Naive thymus-derived CD4-positive, alpha-beta T cell (primary cell): ENCODE data around the gene MRPL10. TPM values are rescaled to one million over a fixed set of nuclear protein-coding genes. Genes with fewer than 3 reads are reported as not detected.

ENCODE experiments used
- ATAC-seq: fragments of 150-1000 bp; cut with Tn5 transposase; 2 replicates; pipeline ENCODE4 v1.10.0; 2021; ENCODE audit warnings: mild to moderate bottlenecking, moderate library complexity
- CTCF ChIA-PET: fragments of 350-600 bp; sonication (Branson Sonifier 250); formaldehyde crosslinking; loops from one replicate; lab custom pipeline; 2021; ENCODE audit warnings: antibody characterized with exemption; lab: Charles Lee
- POLR2A ChIA-PET: fragments of 350-600 bp; sonication (Branson Sonifier 250); formaldehyde crosslinking; loops from one replicate; lab custom pipeline; 2021; ENCODE audit warnings: antibody characterized with exemption, inconsistent platforms; lab: Charles Lee
- DNase-seq, 9 donors: peaks; one replicate each; pipeline versions ENCODE4 v3.0.0 to v3.0.0-alpha.2; 2020 to 2022; ENCODE audit warnings: mixed read lengths in 1 of 9
- H3K27ac ChIP-seq: one replicate; pipeline ENCODE4 v1.7.0; 2013; ENCODE audit warnings: mild to moderate bottlenecking, low read depth, low read length, moderate library complexity
- H3K27me3 ChIP-seq, 2 donors: one replicate each; pipeline ENCODE4 v1.7.0; 2013; ENCODE audit warnings: low read length in 2 of 2, mild to moderate bottlenecking in 2 of 2, moderate library complexity in 2 of 2; ENCODE audit not compliant: control insufficient read depth in 2 of 2, insufficient read depth in 2 of 2
- H3K36me3 ChIP-seq, 3 experiments: 1 replicate in 2 of 3; 2 replicates in 1 of 3; pipeline ENCODE4 v1.7.0; 2013; ENCODE audit warnings: low read length in 3 of 3, mild to moderate bottlenecking in 3 of 3, moderate library complexity in 1 of 3; ENCODE audit not compliant: insufficient read depth in 3 of 3, control insufficient read depth in 2 of 3
- H3K4me1 ChIP-seq, 2 donors: one replicate each; pipeline ENCODE4 v1.7.0; 2013; ENCODE audit warnings: low read length in 2 of 2, mild to moderate bottlenecking in 2 of 2, moderate library complexity in 1 of 2; ENCODE audit not compliant: control insufficient read depth in 2 of 2, insufficient read depth in 2 of 2
- H3K4me3 ChIP-seq: 2 replicates; pipeline ENCODE4 v1.7.0; 2013; ENCODE audit warnings: mild to moderate bottlenecking, low read length
- H3K9me3 ChIP-seq, 3 experiments: 1 replicate in 2 of 3; 2 replicates in 1 of 3; pipeline ENCODE4 v1.7.0; 2013; ENCODE audit warnings: low read length in 3 of 3; ENCODE audit not compliant: control insufficient read depth in 2 of 3
- H3K27ac Mint-ChIP-seq, 9 donors: one replicate each; pipeline ENCODE4 v1.8.0; 2020 to 2022; ENCODE audit warnings: mixed read lengths in 9 of 9, mild to moderate bottlenecking in 8 of 9, moderate library complexity in 5 of 9, inconsistent platforms in 2 of 9
- H3K27me3 Mint-ChIP-seq, 5 donors: one replicate each; pipeline ENCODE4 v1.8.0; 2021 to 2022; ENCODE audit warnings: mixed read lengths in 5 of 5, mild to moderate bottlenecking in 1 of 5
- H3K36me3 Mint-ChIP-seq, 5 donors: one replicate each; pipeline ENCODE4 v1.8.0; 2020 to 2022; ENCODE audit warnings: mixed read lengths in 5 of 5, mild to moderate bottlenecking in 3 of 5, inconsistent platforms in 1 of 5
- H3K4me1 Mint-ChIP-seq, 7 donors: one replicate each; pipeline ENCODE4 v1.8.0; 2020 to 2022; ENCODE audit warnings: mixed read lengths in 7 of 7, mild to moderate bottlenecking in 3 of 7, inconsistent platforms in 1 of 7
- H3K4me3 Mint-ChIP-seq, 10 donors: one replicate each; pipeline ENCODE4 v1.8.0; 2020 to 2022; ENCODE audit warnings: mild to moderate bottlenecking in 10 of 10, mixed read lengths in 10 of 10, moderate library complexity in 6 of 10, inconsistent platforms in 2 of 10
- H3K9me3 Mint-ChIP-seq, 11 donors: one replicate each; pipeline ENCODE4 v1.8.0; 2020 to 2022; ENCODE audit warnings: mixed read lengths in 11 of 11, mild to moderate bottlenecking in 4 of 11, inconsistent platforms in 1 of 11, moderate library complexity in 1 of 11
- intact Hi-C, 2 donors: fragments of 100-400 bp; cut with micrococcal nuclease; formaldehyde crosslinking; loops; one replicate each; pipeline ENCODE4 v1.15.1; 2023
- polyA plus RNA-seq, 2 donors: library from polyadenylated mRNA; unstranded; fragments of 300-500 nt; fragmentation: Illumina TruSeq; gene quantifications; one replicate each; pipeline ENCODE4 v1.2.3, GENCODE V29; 2021
- total RNA-seq, 6 experiments: library from RNA in 5 of 6; stranded (reverse) in 5 of 6; gene quantifications; 1 replicate in 5 of 6; 2 replicates in 1 of 6; pipeline ENCODE4 v1.2.3 and lab custom pipeline; 2021 to 2026

Gene MRPL10
- total and polyA plus RNA-seq, 7 experiments from 2014 or later = 33.6 to 51.2 (median 36.5) TPM

- POLR2A ChIA-PET = no interaction called here
- intact Hi-C loops = loop anchor here in 1 of 2 donors (2.0 kb wide), 1 partner anchor 13 kb away; no protein-coding TSS in a partner anchor
- H3K27ac Mint-ChIP-seq = peak overlapping the region in 1 of 9 donors; percentile 13
- Histone ChIP-seq H3K36me3 (no peaks in the 10 kb centered on the region), H3K4me1 (peaks cover 6 to 14% of the 10 kb centered on the region in 2 donors), H3K27me3 (peaks cover 6 to 33% of the 10 kb centered on the region in 2 donors), H3K27ac (no peak overlapping the region), H3K4me3 (no peak overlapping the region), H3K9me3 (no peaks in the 10 kb centered on the region)
- DNase-seq (no peak), ATAC-seq (no peak)
- H3K9me3 Mint-ChIP-seq = peaks cover 0 to 6% (median 0%) of the 10 kb centered on the region in 11 donors
- H3K36me3 Mint-ChIP-seq = no peaks in the 10 kb centered on the region
- H3K27me3 Mint-ChIP-seq = peaks cover 60 to 94% (median 70%) of the 10 kb centered on the region in 5 donors
- peak overlapping the region in 8 of 10 donors; percentile 22 to 80 (median 50) for H3K4me3 Mint-ChIP-seq
- peaks cover 18 to 39% (median 22%) of the 10 kb centered on the region in 7 donors for H3K4me1 Mint-ChIP-seq
- CTCF ChIA-PET = no interaction called here
Measured at GRCh38 chr17:47851764-47852112, 20.4 kb upstream of the MRPL10 start.

- Histone ChIP-seq H3K27me3 (peaks cover 6 to 39% of the 10 kb centered on the region in 2 donors), H3K4me1 (peaks cover 6 to 14% of the 10 kb centered on the region in 2 donors), H3K36me3 (no peaks in the 10 kb centered on the region), H3K4me3 (peak within 1 kb of the TSS; percentile 20), H3K9me3 (no peaks in the 10 kb centered on the region), H3K27ac (no peak within 1 kb of the TSS)
- DNase-seq = peak in 4 of 9 donors; percentile 24 to 71 (median 38)
- H3K4me3 Mint-ChIP-seq = peak within 1 kb of the TSS; percentile 48 to 80 (median 68)
- peak within 1 kb of the TSS in 3 of 9 donors; percentile 11 to 51 (median 13) for H3K27ac Mint-ChIP-seq
- ChIA-PET POLR2A (interaction anchor here (4.2 kb wide), 1 partner anchor 40 kb away, joined by 17 read pairs; no protein-coding TSS in a partner anchor), CTCF (interaction anchor here (0.5 to 1.1 kb wide), 2 partner anchors 39 to 671 kb away, joined by 3 to 5 read pairs; no protein-coding TSS in a partner anchor)
- intact Hi-C loops = loop anchor here in 1 of 2 donors (2.0 kb wide), 1 partner anchor 14 kb away; no protein-coding TSS in a partner anchor
- H3K9me3 Mint-ChIP-seq = peaks cover 0 to 6% (median 0%) of the 10 kb centered on the region in 11 donors
- peaks cover 63 to 94% (median 77%) of the 10 kb centered on the region in 5 donors for H3K27me3 Mint-ChIP-seq
- H3K36me3 Mint-ChIP-seq = no peaks in the 10 kb centered on the region
- peaks cover 18 to 39% (median 22%) of the 10 kb centered on the region in 7 donors for H3K4me1 Mint-ChIP-seq
- ATAC-seq = peak; percentile 77
Measured at GRCh38 chr17:47850692-47851573, 19.6 kb upstream of the MRPL10 start, which contains the start of gene SP6. SP6 (minus strand) TSS chr17:47851163; CDS start chr17:47848429, 2,734 bp downstream.

- Histone ChIP-seq H3K4me1 (peaks cover 6 to 14% of the 10 kb centered on the region in 2 donors), H3K36me3 (no peaks in the 10 kb centered on the region), H3K27ac (no peak overlapping the region), H3K9me3 (no peaks in the 10 kb centered on the region), H3K4me3 (peak overlapping the region; percentile 20), H3K27me3 (peaks cover 6 to 41% of the 10 kb centered on the region in 2 donors)
- Mint-ChIP-seq H3K9me3 (peaks cover 0 to 6% (median 0%) of the 10 kb centered on the region in 11 donors), H3K36me3 (no peaks in the 10 kb centered on the region), H3K27ac (peak overlapping the region in 1 of 9 donors; percentile 51), H3K27me3 (peaks cover 69 to 94% (median 79%) of the 10 kb centered on the region in 5 donors), H3K4me1 (peaks cover 18 to 39% (median 22%) of the 10 kb centered on the region in 7 donors), H3K4me3 (peak overlapping the region; percentile 38 to 80 (median 66))
- DNase-seq = no peak
- POLR2A ChIA-PET = interaction anchor here (4.2 to 6.6 kb wide), 2 partner anchors 40 to 45 kb away, joined by 17 to 38 read pairs; partner anchors contain the start of gene SP2
- CTCF ChIA-PET = interaction anchor here (0.5 to 1.1 kb wide), 2 partner anchors 40 to 672 kb away, joined by 3 to 5 read pairs; no protein-coding TSS in a partner anchor
- intact Hi-C loops = loop anchor here in 1 of 2 donors (2.0 kb wide), 1 partner anchor 14 kb away; no protein-coding TSS in a partner anchor
- no peak for ATAC-seq
Measured at GRCh38 chr17:47850373-47850691, 19.0 kb upstream of the MRPL10 start.

- DNase-seq (no peak), ATAC-seq (no peak)
- Mint-ChIP-seq H3K9me3 (peaks cover 0 to 6% (median 0%) of the 10 kb centered on the region in 11 donors), H3K27me3 (peaks cover 57 to 85% (median 71%) of the 10 kb centered on the region in 5 donors), H3K36me3 (no peaks in the 10 kb centered on the region), H3K4me3 (no peak overlapping the region), H3K4me1 (peaks cover 18 to 34% (median 22%) of the 10 kb centered on the region in 7 donors), H3K27ac (no peak overlapping the region)
- Histone ChIP-seq H3K4me3 (no peak overlapping the region), H3K4me1 (peaks cover 6 to 14% of the 10 kb centered on the region in 2 donors), H3K9me3 (no peaks in the 10 kb centered on the region), H3K27ac (no peak overlapping the region), H3K36me3 (no peaks in the 10 kb centered on the region), H3K27me3 (peaks cover 2 to 43% of the 10 kb centered on the region in 2 donors)
- intact Hi-C loops = loop anchor here in 1 of 2 donors (10.0 kb wide), 1 partner anchor 197 kb away; the partner anchor contains the start of gene NFE2L1
- ChIA-PET POLR2A (interaction anchor here (0.5 to 6.6 kb wide), 3 partner anchors 43 to 1132 kb away, joined by 3 to 38 read pairs (median 17); partner anchors contain the start of gene SP2), CTCF (interaction anchor here (11.5 kb wide), 1 partner anchor 41 kb away, joined by 290 read pairs; the partner anchor contains the start of gene SP2)
Measured at GRCh38 chr17:47848198-47848513, 16.8 kb upstream of the MRPL10 start.

GRCh38 chr17:47847341-47848197 lies 16.2 kb upstream of the MRPL10 start:
- H3K27ac Mint-ChIP-seq = no peak overlapping the region
- peak overlapping the region in 4 of 10 donors; percentile 2 to 31 (median 18) for H3K4me3 Mint-ChIP-seq
- Histone ChIP-seq H3K4me1 (peaks cover 6 to 17% of the 10 kb centered on the region in 2 donors), H3K27me3 (peaks cover 0 to 43% of the 10 kb centered on the region in 2 donors), H3K4me3 (no peak overlapping the region), H3K9me3 (no peaks in the 10 kb centered on the region), H3K36me3 (no peaks in the 10 kb centered on the region), H3K27ac (no peak overlapping the region)
- ATAC-seq (peak; percentile 41), DNase-seq (no peak)
- peaks cover 21 to 37% (median 26%) of the 10 kb centered on the region in 7 donors for H3K4me1 Mint-ChIP-seq
- ChIA-PET POLR2A (interaction anchor here (0.5 to 6.6 kb wide), 4 partner anchors 16 to 1131 kb away, joined by 3 to 38 read pairs (median 10); partner anchors contain the start of genes LRRC46, MRPL10 and SP2), CTCF (interaction anchor here (0.6 to 11.5 kb wide), 2 partner anchors 41 to 1785 kb away, joined by 4 to 290 read pairs; partner anchors contain the start of gene SP2)
- H3K36me3 Mint-ChIP-seq = no peaks in the 10 kb centered on the region
- intact Hi-C loops = loop anchor here in 1 of 2 donors (10.0 kb wide), 1 partner anchor 197 kb away; the partner anchor contains the start of gene NFE2L1
- peaks cover 51 to 79% (median 68%) of the 10 kb centered on the region in 5 donors for H3K27me3 Mint-ChIP-seq
- peaks cover 0 to 6% (median 0%) of the 10 kb centered on the region in 11 donors for H3K9me3 Mint-ChIP-seq
